ENCODE measurements around the gene SNTG2.

DNA sequence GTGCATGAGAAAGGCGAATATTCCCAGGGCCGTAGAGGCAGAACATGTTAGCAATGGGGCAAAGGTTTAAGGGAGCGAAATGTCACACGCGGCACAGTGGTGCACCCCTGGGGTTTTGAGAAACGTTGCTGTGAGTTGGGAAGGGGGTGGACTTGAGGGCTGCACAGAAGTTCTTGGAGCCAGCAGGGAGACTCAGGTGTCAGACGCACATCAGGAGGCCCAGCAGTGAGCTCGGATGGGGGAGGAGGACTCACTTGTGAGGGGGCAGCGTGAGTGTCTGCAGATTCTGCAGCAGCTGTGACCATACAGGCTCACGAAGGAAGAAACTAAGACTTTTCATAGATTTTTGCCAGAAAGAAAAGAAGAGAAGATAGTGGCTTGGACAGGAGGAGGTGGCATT is 218.2 kb downstream of the SNTG2 start:
- TF ChIP-seq RAD21 (IDR thresholded peaks at IDR 0.05; ENCODE audit: insufficient read depth, low read depth, low read length) (no peak), EP300 (IDR thresholded peaks at IDR 0.05; ENCODE audit: borderline replicate concordance in 1 of 2, control insufficient read depth in 1 of 2, low read depth in 2 of 2, low read length in 2 of 2) (no peak)
